Dermis microvascular lymphatic vessel endothelial cell (primary cell): ENCODE data around the gene IL17A. TPM values are rescaled to one million over a fixed set of nuclear protein-coding genes. Genes with fewer than 3 reads are reported as not detected.
"Not testable (repeated sequence)": the region's sequence is repeated elsewhere in the genome, so short reads cannot be mapped to it uniquely, and the experiment has no call there.

Experiments
- DNase-seq, 2 donors: peaks; one replicate each; pipeline versions ENCODE4 v3.0.0 to v3.0.0-alpha.2; 2010; ENCODE audit warnings: low read depth in 2 of 2
- total RNA-seq: library from RNA; depleted of rRNA; stranded (reverse); fragments of >200 nt; gene quantifications from 2 replicates; pipeline ENCODE4 v1.2.1, GENCODE V29; 2014

IL17A gene
- total RNA-seq, 1 donor from 2014 or later, result not detected

- DNase-seq, result peak; percentile 24 to 49
These were observed 23.0 kb upstream of the IL17A start for GRCh38 chr6:52162940-52163908.

- DNase-seq, result no peak
These were observed 21.7 kb upstream of the IL17A start for GRCh38 chr6:52164319-52165094.

- DNase-seq, result no peak
These were observed 18.9 kb upstream of the IL17A start for GRCh38 chr6:52167267-52167666.

GRCh38 chr6:52168351-52168750 lies 17.8 kb upstream of the IL17A start:
- not testable (repeated sequence) for DNase-seq

GRCh38 chr6:52174118-52174517 lies 12.1 kb upstream of the IL17A start:
- no peak for DNase-seq

GRCh38 chr6:52176550-52176949 lies 9.6 kb upstream of the IL17A start:
- DNase-seq, result no peak

- no peak for DNase-seq
These were observed 8.2 kb upstream of the IL17A start for GRCh38 chr6:52177961-52178360.

GRCh38 chr6:52180787-52181558 lies 5.2 kb upstream of the IL17A start:
- no peak for DNase-seq

GRCh38 chr6:52183131-52183713 lies 3.0 kb upstream of the IL17A start:
- DNase-seq, result no peak

GRCh38 chr6:52186480-52186879 lies 305 bp downstream of the IL17A start:
- no peak for DNase-seq

GRCh38 chr6:52187098-52187497 lies 923 bp downstream of the IL17A start:
- no peak for DNase-seq

- no peak for DNase-seq
These were observed 3.8 kb downstream of the IL17A start for GRCh38 chr6:52189974-52190373.

GRCh38 chr6:52190409-52190808 lies 4.2 kb downstream of the IL17A start:
- DNase-seq, result no peak

GRCh38 chr6:52191824-52192223 lies 5.6 kb downstream of the IL17A start:
- DNase-seq, result no peak

- DNase-seq, result no peak
These were observed 9.7 kb downstream of the IL17A start for GRCh38 chr6:52195886-52196285.

- DNase-seq, result not testable (repeated sequence)
These were observed 13.9 kb downstream of the IL17A start for GRCh38 chr6:52200088-52200487.

- DNase-seq, result no peak
These were observed 14.9 kb downstream of the IL17A start for GRCh38 chr6:52201046-52201445.

- DNase-seq, result no peak
These were observed 15.3 kb downstream of the IL17A start for GRCh38 chr6:52201493-52201892.

GRCh38 chr6:52207066-52207465 lies 20.9 kb downstream of the IL17A start:
- no peak for DNase-seq

GRCh38 chr6:52208612-52209011 lies 22.4 kb downstream of the IL17A start:
- no peak for DNase-seq

- no peak for DNase-seq
These were observed 23.6 kb downstream of the IL17A start for GRCh38 chr6:52209770-52210169.
